HL-60 (cell line): ENCODE data around the gene POLK.

Experiments
- POLR2AphosphoS5 ChIP-seq: IDR thresholded peaks from 2 replicates; pipeline ENCODE4 v1.6.1; 2012; ENCODE audit warnings: low read depth
- SPI1 ChIP-seq: IDR thresholded peaks from 2 replicates; pipeline ENCODE4 v1.6.1; 2012; ENCODE audit warnings: low read depth, mild to moderate bottlenecking, borderline replicate concordance

DNA sequence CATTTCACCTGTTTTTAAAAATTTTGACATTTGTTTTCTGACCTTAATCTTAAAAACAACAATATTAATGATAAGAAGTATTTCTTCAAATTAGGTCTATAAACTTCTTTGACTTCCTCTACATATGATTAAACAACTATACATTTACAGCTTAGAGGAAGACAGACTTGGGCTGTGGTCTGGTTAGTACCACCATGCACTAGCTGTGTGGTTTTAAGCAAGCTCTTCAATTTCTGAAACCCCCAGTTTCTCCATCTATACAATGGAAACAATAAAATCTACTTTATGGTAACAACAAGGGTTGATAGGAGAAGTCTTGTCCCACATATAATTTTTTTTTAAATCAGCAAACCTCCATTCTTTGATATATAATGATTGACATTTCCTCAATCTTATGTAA is 115.3 kb downstream of the POLK start:
- TF ChIP-seq POLR2AphosphoS5 (no peak), SPI1 (no peak)
